AG20443 (cell line): Measurements from ENCODE around the gene TUBGCP6.
"Not testable (repeated sequence)": the region's sequence is repeated elsewhere in the genome, so short reads cannot be mapped to it uniquely, and the experiment has no call there.

ENCODE experiments used
- DNase-seq: peaks from one replicate; pipeline ENCODE4 v3.0.0; 2012; ENCODE audit warnings: low spot score, mixed read lengths

Gene TUBGCP6

GRCh38 chr22:50278956-50279619 is 34.3 kb upstream of the TUBGCP6 start:
- DNase-seq = no peak

- DNase-seq = no peak
These were observed 33.6 kb upstream of the TUBGCP6 start for GRCh38 chr22:50278461-50278860.

GRCh38 chr22:50277761-50278160 is 32.9 kb upstream of the TUBGCP6 start:
- DNase-seq = no peak

GRCh38 chr22:50276143-50276542 is 31.3 kb upstream of the TUBGCP6 start:
- DNase-seq = peak; percentile 60

GRCh38 chr22:50275181-50276055 is 30.6 kb upstream of the TUBGCP6 start:
- DNase-seq = no peak

- no peak for DNase-seq
These were observed 29.9 kb upstream of the TUBGCP6 start for GRCh38 chr22:50274771-50275170.

- DNase-seq = peak; percentile 64
These were observed 29.5 kb upstream of the TUBGCP6 start for GRCh38 chr22:50274311-50274710.

- not testable (repeated sequence) for DNase-seq
These were observed 29.0 kb upstream of the TUBGCP6 start for GRCh38 chr22:50273781-50274180.

- not testable (repeated sequence) for DNase-seq
These were observed 28.5 kb upstream of the TUBGCP6 start for GRCh38 chr22:50273352-50273751.

GRCh38 chr22:50272044-50272802 is 27.4 kb upstream of the TUBGCP6 start:
- DNase-seq = no peak

GRCh38 chr22:50271519-50271970 is 26.7 kb upstream of the TUBGCP6 start:
- peak; percentile 86 for DNase-seq

- peak; percentile 77 for DNase-seq
These were observed 26.0 kb upstream of the TUBGCP6 start for GRCh38 chr22:50270666-50271394.

GRCh38 chr22:50269970-50270665 is 25.3 kb upstream of the TUBGCP6 start, which contains the start of gene MAPK11:
Gene MAPK11, minus strand, starts transcription at chr22:50270380. Its CDS starts 88 bp downstream, at chr22:50270292.
- DNase-seq = peak; percentile 61

GRCh38 chr22:50269573-50269969 is 24.7 kb upstream of the TUBGCP6 start:
- no peak for DNase-seq

GRCh38 chr22:50268655-50269113 is 23.9 kb upstream of the TUBGCP6 start:
- DNase-seq = no peak

- DNase-seq = peak; percentile 95
These were observed 23.0 kb upstream of the TUBGCP6 start for GRCh38 chr22:50267591-50268390.

- DNase-seq = no peak
These were observed 22.2 kb upstream of the TUBGCP6 start for GRCh38 chr22:50266994-50267393.

GRCh38 chr22:50264946-50265669 is 20.3 kb upstream of the TUBGCP6 start:
- DNase-seq = no peak

GRCh38 chr22:50264104-50264745 is 19.4 kb upstream of the TUBGCP6 start:
- no peak for DNase-seq
